ENCODE measurements around the gene POLR1G.
"Not testable (repeated sequence)": the region's sequence is repeated elsewhere in the genome, so short reads cannot be mapped to it uniquely, and the experiment has no call there.

Gene POLR1G

DNA sequence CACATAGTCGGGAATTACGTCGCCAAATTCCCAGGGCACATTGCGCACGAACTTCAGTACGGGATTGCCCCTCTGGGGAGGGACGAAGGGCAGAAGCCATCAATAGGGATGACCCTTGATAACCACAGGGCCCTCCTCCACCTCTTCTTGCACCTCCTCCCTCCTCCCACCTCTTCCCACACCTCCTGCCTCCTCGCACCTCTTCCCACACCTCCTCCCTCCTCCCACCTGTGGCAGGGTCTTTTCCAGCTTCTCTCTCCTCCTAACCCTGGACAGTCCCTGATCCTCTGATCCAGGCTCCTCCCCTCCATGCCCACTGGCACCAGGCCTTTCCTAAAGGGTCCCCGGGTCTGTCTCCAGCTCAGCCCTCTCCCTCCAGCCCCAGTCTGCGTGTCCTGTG, 13.9 kb downstream of the POLR1G start:
- no peak for DNase-seq (ENCODE audit: low read depth)

DNA sequence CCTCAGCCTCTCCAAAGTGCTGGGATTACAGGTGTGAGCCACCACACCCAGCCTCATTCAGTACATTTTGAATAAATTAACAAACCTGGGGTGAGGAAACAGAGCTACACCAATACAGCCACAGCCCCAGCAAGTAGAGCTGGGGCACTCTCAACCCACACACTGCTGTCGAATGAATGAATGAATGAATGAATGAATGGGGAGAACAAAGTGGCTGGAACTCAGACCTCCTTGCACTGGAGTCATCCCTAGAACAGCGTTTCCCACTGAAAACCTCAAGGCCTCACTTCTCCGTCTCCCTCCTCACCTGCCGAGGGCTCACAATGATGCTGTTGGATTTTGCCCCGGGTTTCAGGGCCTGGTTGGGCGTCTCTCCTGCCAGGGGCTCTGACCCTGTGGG, 14.4 kb downstream of the POLR1G start:
- DNase-seq (ENCODE audit: low read depth): no peak

DNA sequence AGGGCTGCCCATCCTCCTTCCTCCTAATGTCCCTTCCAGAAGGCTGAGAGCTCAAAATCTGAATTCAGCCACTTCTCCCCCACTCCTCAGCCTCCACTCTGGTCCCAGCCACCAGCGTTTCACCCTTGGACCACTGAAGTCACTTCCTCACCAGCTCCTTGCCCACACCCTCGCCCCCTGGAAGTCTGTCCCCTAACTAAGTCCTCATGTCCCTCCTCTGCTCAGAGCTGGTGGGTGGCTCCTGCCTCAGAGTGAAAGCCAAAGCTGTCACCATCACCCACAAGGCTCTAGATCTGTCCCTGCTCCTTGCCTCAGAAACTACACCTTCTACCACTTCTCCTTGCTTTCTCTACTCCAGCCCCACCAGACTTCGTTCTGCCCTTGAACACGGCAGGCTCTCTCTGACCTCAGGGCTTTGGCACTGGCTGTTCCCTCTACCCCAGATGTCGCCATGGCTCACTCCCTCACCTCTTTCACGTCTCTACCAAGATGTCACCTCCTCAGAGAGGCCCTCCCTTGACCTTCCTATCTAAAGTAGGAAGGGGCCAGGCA, 15.6 kb downstream of the POLR1G start:
- DNase-seq (ENCODE audit: low read depth): no peak

DNA sequence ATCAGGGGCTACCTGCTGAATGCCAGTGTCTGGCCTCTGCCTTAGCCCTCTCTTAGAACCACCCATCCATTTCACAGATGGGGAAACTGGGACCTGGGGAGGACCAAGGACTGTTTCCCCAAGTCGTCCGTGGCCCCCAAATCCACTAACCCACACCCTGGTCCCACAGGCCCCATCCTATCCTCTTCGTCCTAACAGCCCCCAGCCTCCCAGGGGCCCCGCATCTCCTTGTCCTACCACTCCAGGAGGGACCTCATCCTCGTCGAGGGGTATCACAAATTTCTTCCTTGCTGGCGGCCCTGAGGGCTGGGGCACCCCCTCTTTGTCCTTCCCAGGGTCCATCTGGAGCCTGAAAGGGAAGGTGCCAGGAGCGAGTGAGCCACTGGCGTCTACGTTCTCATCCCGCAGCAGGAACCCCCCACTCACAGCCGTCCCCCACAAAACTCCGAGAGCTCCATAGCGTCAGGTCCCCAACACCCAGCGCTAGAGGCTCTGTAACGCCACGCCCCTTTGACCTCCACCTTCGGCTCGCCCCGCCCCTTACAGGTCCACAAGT, 16.7 kb downstream of the POLR1G start:
- no peak for DNase-seq (ENCODE audit: low read depth)

DNA sequence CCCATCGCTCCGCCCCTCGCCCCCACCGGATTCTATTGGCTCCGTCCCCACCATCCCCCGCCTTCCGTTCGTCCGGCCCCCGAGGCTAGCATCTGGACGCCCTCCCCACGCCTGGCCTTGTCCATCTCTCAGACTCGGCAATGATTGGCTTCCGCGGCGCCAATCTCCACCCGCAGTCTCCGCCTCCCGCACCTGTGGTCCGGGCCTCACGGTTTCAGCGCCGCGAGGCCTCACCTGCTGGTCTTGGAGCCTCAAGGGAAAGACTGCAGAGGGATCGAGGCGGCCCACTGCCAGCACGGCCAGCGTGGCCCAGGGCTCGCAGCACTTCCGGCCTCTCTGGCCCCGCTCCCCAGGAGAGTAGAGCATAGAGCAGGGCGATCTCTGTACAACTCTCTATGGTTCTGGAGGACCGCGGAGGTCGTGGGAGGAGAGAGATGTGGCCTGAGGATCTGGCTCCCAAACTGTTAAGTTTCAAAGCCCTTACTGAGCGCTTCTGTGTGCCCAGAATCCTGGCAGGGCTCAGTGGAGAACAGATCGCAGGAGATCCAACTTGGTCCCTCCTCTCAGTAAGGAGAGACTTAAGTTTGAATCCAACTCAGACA, 17.2 kb downstream of the POLR1G start, which contains the start of gene ERCC1:
TSS of gene ERCC1 (minus strand) at position 329 of the 602 bp plus-strand sequence. CDS start 543 bp downstream, outside the sequence.
- DNase-seq (ENCODE audit: low read depth): peak; percentile 83

DNA sequence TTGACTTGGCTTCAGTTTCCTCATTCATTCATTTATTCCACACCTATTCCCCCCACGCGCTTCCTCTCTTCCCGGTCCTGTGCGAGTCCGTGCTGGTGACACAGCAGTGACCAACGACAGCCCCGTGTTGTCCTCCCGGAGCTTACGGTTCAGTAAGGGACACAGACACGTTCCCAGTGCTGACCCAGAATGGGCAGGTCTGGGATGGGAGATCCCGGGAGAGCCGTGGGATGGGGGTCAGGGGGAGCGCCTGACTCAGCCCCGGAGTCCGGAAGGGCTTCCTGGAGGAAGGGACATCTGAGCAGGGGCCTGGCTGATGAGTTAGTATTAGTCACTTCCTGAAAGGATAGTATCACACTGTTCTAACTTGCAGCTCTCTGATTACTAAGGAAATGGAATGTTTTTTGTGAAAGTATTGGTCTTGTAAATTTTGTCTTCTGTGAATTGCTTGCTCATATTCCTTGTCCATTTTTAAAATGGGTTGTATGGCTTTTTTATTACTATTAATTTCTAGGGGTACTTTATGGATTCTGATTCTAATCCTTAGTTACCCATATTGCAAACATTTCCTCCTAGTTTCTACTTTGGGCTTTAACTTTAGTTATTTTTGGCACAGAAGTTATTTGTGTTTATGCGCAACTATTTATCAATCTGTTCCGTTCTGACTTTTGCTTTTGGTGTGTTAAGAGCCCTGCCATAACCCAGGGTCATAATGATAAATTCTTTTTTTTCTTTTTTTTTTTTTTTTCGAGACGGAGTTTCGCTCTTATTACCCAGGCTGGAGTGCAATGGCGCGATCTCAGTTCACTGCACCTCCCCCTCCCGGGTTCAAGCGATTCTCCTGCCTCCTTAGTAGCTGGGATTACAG, 18.0 kb downstream of the POLR1G start:
- DNase-seq (ENCODE audit: low read depth): no peak

DNA sequence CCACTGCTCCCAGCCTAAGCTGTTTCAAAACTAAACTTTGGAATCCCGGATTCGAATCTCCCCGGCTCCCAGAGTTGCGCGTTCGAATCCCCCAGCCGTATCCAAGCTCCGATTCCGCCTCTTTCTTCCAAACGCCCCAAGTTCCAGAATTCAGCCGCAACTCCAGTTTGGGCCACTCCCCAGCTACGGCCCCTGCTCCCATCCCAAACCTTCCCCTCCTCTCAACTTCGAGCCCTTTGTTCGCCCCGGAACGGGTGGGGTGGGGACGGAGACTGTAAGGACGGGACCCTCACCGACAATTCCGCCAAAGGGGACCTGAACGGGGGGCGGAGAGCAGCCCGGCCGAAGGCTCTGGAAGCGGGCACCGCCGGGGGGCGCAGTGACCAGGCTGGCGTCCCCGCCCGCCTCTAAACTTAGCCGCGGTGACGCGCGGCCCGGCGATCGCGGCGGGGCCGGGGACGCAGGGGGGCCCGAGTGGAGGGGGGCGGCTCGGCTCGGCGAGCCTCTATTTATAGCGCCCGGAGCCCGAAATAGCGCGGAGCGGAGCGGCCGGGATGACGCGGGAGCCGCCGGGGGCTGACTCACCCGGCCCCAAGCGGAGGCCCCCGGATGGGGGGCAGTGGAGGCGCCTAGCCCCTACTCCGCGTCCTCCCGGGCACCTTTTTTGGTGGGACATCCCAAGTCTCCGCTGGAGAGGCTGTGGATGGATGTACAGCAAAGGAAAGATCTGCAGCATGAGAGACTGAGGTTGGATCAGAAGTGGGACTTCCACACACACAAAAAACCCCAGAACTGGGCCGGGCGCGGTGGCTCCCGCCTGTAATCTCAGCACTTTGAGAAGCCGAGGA, 22.2 kb downstream of the POLR1G start:
- DNase-seq (ENCODE audit: low read depth): no peak

DNA sequence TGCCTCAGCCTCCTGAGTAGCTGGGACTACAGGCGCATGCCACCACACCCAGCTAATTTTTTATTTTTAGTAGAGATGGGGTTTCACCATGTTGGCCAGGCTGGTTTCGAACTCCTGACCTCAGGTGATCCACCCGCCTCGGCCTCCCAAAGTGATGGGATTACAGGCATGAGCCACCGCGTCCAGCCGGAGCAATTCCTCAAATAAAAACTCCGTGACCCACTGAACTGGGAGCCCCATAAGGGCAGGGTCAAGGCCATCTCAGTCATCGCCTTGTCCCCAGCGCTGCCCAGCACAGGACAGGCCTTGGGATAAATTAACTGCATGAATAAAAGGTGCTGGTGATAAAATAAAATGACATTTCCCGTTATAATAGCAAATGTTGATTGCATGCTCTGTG, 23.5 kb downstream of the POLR1G start:
- DNase-seq (ENCODE audit: low read depth): not testable (repeated sequence)

DNA sequence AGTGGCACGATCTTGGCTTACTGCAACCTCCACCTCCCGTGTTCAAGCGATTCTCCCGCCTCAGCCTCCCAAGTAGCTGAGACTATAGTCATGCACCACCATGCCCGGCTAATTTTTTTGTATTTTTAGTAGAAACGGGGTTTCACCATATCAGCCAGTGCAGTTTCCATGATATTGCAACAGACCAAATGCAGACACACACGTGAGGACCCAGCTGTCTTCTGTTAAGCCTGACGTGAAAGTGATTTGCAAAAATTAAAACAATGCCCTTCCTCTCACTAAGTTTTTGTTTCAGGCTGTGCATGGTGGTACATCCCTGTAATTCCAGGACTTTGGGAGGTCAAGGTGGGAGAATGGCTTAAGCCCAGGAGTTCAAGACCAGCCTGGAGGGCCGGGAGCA, 24.6 kb downstream of the POLR1G start:
- not testable (repeated sequence) for DNase-seq (ENCODE audit: low read depth)

DNA sequence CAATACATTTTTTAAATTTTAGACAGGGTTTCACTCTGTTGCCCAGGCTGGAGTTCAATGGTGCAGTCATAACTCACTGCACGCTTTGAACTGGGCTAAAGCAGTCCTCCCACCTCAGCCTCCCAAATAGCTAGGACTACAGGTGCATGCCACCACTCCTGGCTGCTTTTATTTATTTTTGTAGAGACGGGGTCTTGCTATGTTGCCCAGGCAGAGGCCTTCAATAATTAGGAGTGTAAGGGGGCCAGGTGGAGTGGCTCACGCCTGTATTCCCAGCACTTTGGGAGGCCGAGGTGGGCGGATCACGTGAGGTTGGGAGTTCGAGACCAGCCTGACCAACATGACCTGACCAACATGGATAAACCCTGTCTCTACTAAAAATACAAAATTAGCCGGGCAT, 26.1 kb downstream of the POLR1G start:
- not testable (repeated sequence) for DNase-seq (ENCODE audit: low read depth)

DNA sequence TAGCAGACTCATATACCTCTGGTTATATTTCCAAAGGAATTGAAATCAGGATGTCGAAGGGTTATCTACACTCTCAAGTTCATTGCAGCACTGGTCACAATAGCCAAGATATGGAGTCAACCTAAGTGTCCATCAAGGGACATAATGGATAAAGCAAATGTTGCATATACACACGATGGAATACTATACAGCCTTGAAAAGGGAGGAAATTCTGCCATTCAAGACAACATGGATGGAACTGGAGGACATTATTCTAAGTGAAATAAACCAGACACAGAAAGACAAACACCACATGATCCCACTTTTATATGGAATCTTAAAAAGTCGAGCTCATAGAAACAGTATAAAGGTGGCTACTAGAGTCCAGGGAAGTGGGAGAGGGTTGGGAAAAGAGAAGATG, 30.9 kb downstream of the POLR1G start:
- DNase-seq (ENCODE audit: low read depth): no peak

DNA sequence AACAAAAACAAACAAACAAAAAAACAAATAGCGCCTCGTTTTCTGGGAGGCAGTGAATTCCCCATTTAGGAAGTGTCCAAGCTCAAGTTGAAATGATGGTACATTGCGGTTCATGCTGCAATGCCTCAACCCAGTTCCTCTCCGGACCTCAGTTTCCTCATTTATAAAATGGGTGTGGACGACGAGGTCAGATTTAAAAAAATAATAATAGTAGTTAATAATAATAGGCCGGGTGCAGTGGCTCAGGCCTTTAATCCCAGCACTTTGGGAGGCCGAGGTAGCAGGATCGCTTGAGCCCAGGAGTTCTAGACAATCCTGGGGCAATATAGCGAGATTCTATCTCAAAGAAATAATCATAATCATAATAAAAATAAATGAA, 32.7 kb downstream of the POLR1G start:
- DNase-seq (ENCODE audit: low read depth): no peak

DNA sequence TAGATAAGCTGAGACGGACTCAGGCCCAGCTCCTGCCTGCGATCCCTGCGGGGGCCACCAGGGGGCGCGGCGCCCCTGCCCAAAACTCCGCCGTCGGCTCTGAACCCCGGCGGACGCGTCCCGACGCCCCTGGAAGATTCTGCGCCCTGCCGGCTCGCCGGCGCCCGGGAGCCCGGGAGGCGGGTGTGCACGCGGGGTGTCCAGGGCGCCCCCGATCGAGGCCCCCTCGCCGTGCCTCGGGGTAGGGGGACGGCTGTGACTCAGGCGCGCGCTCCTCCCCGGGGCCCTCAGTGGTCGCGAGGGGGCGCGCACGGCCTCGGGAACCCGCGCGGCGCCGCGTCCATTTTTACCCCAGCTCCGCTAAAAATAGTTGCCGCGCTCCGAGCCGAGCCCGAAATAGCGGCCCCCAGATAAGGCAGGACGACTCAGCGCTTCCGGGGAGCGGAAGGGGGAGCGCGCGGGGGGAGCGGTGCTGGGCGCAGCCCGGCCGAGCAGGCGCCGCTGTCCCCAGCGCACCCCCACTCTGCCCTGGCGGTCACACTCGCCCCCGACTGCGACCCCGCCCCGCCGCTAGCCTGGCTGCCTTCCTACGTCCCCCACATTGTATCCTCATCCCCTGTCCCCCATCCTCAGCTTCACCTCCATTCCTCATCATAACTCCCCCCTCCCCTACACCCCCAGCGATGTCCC, 33.3 kb downstream of the POLR1G start:
- DNase-seq (ENCODE audit: low read depth): peak; percentile 81

DNA sequence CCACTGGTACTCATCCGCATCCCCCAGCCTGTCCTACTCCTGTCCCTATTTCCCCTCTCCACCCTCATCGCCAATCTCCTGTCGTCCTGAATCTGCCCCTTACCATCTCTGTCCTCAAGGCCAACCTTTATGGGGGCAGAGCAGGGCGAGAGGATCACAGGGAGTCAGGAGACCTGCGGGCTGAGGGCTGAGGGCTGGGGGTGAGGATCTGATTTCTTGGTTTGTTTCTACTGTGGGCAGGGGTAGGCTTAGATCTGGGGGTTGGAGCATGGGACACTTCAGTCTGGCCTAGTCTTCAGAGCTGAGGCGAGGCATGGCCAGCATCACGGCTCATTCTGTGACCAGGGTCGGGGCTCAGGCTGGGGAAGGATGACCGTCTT, 33.8 kb downstream of the POLR1G start:
- no peak for DNase-seq (ENCODE audit: low read depth)

DNA sequence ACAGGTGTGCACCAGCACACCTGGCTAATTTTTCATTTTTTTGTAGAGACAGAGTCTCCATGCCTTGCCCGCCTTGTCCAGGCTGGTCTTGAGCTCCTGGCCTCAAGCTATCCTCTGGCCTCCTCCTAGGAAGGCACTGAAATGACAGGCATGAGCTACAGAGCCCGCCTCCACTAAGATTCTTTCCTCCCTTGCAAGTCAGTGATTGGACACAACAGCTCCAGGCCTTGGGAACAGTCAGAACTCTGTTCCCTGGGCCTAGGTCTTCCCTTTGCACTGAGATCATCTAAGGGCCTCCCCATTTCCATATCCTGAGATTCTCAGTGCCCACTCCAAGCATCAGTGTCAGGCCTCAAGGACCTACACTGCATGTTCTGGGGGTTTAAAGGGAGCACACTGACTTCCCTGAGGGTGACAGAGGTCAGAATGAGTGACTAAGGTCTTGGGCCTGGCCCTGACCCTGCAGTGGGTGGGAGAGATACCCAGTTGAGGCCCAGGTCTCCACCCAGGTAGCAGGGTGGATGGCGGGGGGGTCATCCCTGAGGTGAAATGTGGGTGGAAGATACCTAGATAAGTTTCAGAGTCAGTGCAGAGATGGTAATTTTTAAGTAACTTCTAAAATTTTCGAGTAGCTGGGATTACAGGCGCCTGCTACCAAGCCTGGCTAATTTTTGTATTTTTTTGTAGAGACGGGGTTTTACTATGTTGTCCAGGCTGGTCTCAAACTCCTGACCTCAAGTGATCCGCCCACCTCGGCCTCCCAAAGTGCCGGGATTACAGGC, 34.6 kb downstream of the POLR1G start:
- no peak for DNase-seq (ENCODE audit: low read depth)

DNA sequence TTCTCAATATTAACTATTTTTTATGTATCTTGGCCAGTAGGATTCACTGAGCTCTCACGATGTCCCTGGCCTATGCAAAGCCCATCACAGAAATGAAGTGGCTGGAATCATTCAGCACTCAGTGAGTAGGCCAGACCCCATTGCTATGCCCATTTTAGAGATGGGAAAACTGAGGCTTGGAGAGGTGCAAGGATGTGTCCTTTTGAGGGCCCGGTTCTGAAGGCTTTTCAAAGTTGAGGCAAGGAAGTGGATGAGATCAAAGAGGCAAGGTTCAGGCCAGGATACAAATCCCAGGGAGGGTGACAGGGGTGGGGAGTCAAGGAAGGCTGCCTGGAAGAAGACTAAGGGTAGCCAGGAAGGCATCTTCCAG, 35.9 kb downstream of the POLR1G start:
- DNase-seq (ENCODE audit: low read depth): no peak

DNA sequence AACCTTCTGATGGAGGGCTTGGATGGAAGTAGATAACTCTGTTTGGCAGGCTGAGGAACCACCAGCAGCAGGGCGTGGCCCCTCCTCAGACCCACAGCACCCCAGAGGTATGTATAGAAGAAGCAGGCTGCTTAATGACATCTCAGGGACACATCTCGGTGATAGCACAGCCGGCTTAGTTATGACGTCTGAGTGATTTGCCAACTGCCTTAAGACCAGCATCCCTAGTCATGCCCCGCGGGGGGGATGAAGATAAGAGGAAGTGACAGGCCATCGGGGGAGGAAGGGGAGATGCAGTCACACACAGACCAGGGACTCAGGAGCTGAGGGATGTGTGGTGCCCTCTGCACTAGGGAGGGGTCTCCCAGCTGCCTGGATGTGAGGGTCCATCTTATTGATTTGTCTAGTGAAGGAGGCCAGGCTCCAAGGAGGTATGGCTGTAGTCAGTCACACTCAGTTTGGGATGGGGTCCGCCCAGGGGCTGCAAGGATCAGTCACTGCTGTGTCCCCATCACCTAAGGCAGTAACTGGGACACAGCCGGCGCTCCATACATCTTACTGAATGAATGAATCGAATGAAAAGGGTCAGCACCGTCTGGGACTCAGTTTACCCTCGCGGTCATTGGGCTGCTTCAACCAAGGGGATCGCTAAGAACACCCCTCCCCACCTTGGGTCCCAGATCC, 36.5 kb downstream of the POLR1G start:
- no peak for DNase-seq (ENCODE audit: low read depth)

DNA sequence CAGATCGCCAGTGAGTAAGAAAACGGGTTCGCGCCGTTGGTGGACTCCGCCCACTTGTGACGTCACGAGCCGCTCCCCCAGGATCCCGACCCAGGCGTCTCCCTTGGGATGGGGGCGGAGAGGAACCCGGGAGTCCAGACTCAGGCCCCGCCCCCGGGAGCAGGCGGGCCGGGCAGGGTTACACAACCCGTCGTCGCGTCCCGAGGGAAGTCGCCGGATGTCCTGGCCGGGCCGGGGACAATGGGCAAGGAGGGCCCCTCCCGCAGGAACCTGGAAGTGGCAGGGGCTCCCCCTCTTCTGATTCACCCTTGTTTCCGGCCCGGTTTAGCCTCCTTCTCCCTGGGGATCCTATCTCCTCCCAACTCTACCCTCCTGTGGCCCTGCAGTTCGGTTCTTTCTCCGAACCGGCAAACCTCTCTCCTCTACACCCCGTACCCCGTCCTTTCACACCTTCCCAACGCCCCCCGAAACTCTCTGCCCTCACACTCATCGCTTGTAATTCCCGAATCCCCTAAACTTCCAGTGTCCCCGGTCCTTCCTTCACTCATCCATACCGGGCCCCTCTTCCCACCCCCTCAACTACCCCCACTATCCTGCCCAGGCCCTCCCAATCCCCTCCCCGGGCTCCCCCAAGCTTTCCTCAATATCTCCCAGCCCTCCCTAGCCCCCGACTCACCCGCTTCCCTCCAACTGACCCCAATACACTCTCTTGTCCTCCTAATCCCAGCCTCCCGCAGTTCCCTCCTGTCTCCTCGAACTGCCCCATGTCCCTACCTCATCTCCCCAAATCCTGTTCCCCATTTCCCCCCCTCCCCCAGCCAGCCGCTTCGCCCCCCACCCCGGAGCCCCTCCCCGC, 37.2 kb downstream of the POLR1G start:
- DNase-seq (ENCODE audit: low read depth): peak; percentile 47

Measured in activated T-cell treated with anti-CD3 and anti-CD28 coated beads for 48 hours (primary cell).